ENCODE measurements around the gene PDE4DIP. TPM values are rescaled to one million over a fixed set of nuclear protein-coding genes. Genes with fewer than 3 reads are reported as not detected.
"Not testable (repeated sequence)": the region's sequence is repeated elsewhere in the genome, so short reads cannot be mapped to it uniquely, and the experiment has no call there.

PDE4DIP gene
- total RNA-seq, 2 donors from 2014 or later: 33.0 to 56.2 TPM

DNA sequence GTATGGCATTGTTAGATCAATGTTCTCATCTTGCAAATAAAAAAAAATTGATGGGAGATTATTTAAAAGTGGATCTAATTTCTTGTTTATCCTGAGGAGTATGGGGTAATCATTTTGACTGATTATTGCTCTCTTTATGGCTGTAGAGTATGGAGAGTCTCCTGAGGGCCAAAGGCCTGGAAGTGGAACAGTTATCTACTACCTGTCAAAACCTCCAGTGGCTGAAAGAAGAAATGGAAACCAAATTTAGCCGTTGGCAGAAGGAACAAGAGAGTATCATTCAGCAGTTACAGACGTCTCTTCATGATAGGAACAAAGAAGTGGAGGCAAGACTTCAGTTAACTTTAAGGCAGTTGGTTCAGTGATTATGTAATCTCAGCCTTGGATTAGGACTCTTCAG lies 123.4 kb downstream of the PDE4DIP start:
- H3K9me3 Mint-ChIP-seq: not testable (repeated sequence)

DNA sequence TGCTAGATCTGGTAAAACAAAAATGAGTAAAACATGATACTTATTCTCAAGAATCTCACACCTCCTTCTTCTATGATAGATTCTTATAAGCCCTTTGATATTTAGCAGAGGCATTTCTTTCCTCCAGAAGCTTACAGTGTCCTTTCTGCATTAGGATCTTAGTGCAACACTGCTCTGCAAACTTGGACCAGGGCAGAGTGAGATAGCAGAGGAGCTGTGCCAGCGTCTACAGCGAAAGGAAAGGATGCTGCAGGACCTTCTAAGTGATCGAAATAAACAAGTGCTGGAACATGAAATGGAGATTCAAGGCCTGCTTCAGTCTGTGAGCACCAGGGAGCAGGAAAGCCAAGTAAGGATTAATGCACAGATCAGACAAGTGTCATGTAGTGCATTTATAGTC lies 124.5 kb downstream of the PDE4DIP start:
- H3K27ac Mint-ChIP-seq; DNase-seq; H3K27me3 Mint-ChIP-seq (ENCODE audit: insufficient read depth); H3K4me1 Mint-ChIP-seq; H3K4me3 Mint-ChIP-seq; H3K4me3 ChIP-seq (ENCODE audit: low read length); H3K9me3 ChIP-seq (ENCODE audit: control insufficient read depth, low read length); H3K36me3 Mint-ChIP-seq (ENCODE audit: low read depth); H3K27ac ChIP-seq (ENCODE audit: low read depth, low read length); H3K27me3 ChIP-seq (ENCODE audit: control insufficient read depth, insufficient read depth, low read length, poor library complexity, severe bottlenecking); H3K4me1 ChIP-seq (ENCODE audit: control insufficient read depth, insufficient read depth, low read length); H3K9ac ChIP-seq (ENCODE audit: extremely low read depth, low read length, poor library complexity, severe bottlenecking); H3K36me3 ChIP-seq (ENCODE audit: control insufficient read depth, insufficient read depth, low read length); H3K9me3 Mint-ChIP-seq: not testable (repeated sequence)
- WGBS, 2 experiments (ENCODE audit: insufficient coverage in 1 of 2, insufficient read length in 1 of 2): 86% methylated on average over 2 of the region's 3 CpGs; no CpG with 5 or more reads in 1 of the 2 experiments

More for the DNA sequence above, 123.4 kb downstream of the PDE4DIP start:
- H3K4me3 ChIP-seq (ENCODE audit: low read length); H3K4me1 Mint-ChIP-seq; DNase-seq; H3K27me3 Mint-ChIP-seq (ENCODE audit: insufficient read depth); H3K27ac Mint-ChIP-seq; H3K9ac ChIP-seq (ENCODE audit: extremely low read depth, low read length, poor library complexity, severe bottlenecking); H3K4me1 ChIP-seq (ENCODE audit: control insufficient read depth, insufficient read depth, low read length); H3K36me3 ChIP-seq (ENCODE audit: control insufficient read depth, insufficient read depth, low read length); H3K36me3 Mint-ChIP-seq (ENCODE audit: low read depth); H3K9me3 ChIP-seq (ENCODE audit: control insufficient read depth, low read length); H3K4me3 Mint-ChIP-seq; H3K27me3 ChIP-seq (ENCODE audit: control insufficient read depth, insufficient read depth, low read length, poor library complexity, severe bottlenecking); H3K27ac ChIP-seq (ENCODE audit: low read depth, low read length): not testable (repeated sequence)
- WGBS, 2 experiments (ENCODE audit: insufficient coverage in 1 of 2, insufficient read length in 1 of 2): no CpG with 5 or more reads among the region's 2 CpGs

DNA sequence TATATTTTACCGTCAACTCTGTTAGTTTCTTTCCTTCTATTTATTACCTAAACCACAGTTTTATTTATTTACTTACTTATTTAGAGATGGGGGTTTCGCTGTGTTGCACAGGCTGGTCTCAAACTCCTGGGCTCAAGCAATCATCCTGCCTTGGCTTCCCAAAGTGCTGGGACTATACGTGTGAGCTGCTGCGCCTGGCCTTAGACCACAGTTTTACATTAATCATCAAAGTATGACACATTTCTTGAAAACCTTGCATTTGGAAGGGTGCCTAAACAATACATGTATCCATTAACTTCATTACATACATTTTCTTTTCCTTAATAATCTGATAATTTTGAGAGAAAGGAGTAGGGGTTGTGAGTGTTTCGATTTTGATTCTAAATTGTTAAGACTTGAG lies 124.9 kb downstream of the PDE4DIP start:
- H3K9ac ChIP-seq (ENCODE audit: extremely low read depth, low read length, poor library complexity, severe bottlenecking); H3K27ac ChIP-seq (ENCODE audit: low read depth, low read length); H3K4me1 Mint-ChIP-seq; H3K36me3 Mint-ChIP-seq (ENCODE audit: low read depth); H3K27me3 ChIP-seq (ENCODE audit: control insufficient read depth, insufficient read depth, low read length, poor library complexity, severe bottlenecking); H3K4me3 Mint-ChIP-seq; DNase-seq; H3K4me3 ChIP-seq (ENCODE audit: low read length); H3K9me3 Mint-ChIP-seq; H3K4me1 ChIP-seq (ENCODE audit: control insufficient read depth, insufficient read depth, low read length); H3K36me3 ChIP-seq (ENCODE audit: control insufficient read depth, insufficient read depth, low read length); H3K9me3 ChIP-seq (ENCODE audit: control insufficient read depth, low read length); H3K27ac Mint-ChIP-seq; H3K27me3 Mint-ChIP-seq (ENCODE audit: insufficient read depth): not testable (repeated sequence)
- WGBS, 2 experiments (ENCODE audit: insufficient coverage in 1 of 2, insufficient read length in 1 of 2): 71% methylated on average over 1 of the region's 5 CpGs; no CpG with 5 or more reads in 1 of the 2 experiments

DNA sequence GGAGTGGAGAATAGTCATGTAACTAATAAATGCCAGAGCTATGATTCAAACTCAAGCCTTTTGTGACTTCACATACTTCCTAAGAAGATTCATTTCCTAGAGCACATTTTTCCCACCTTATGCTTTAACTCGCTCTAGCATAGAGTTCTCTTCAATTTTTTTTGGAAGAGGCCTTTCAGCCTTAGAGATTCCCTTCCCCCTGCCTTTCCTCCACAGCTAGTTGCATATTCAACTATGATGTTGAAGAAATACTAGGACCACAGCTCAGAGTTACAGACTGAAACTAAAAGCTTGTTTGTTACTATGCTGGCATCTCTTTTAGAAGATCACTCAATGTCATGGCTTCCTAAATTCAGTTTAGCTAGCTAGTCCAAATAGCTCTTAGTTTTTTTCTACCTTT lies 131.2 kb downstream of the PDE4DIP start:
- peaks cover 24% of the 10 kb centered on the region for H3K36me3 Mint-ChIP-seq (ENCODE audit: low read depth)
- H3K27ac Mint-ChIP-seq; H3K27ac ChIP-seq (ENCODE audit: low read depth, low read length); H3K9ac ChIP-seq (ENCODE audit: extremely low read depth, low read length, poor library complexity, severe bottlenecking); H3K4me3 Mint-ChIP-seq; H3K4me1 ChIP-seq (ENCODE audit: control insufficient read depth, insufficient read depth, low read length); DNase-seq; H3K4me3 ChIP-seq (ENCODE audit: low read length); H3K27me3 ChIP-seq (ENCODE audit: control insufficient read depth, insufficient read depth, low read length, poor library complexity, severe bottlenecking); H3K9me3 ChIP-seq (ENCODE audit: control insufficient read depth, low read length); H3K4me1 Mint-ChIP-seq; H3K27me3 Mint-ChIP-seq (ENCODE audit: insufficient read depth); H3K9me3 Mint-ChIP-seq: not testable (repeated sequence)
- WGBS, 2 experiments (ENCODE audit: insufficient coverage in 1 of 2, insufficient read length in 1 of 2): 85 to 100% methylated on average over 1 of the region's 1 CpG
- peaks cover 14% of the 10 kb centered on the region for H3K36me3 ChIP-seq (ENCODE audit: control insufficient read depth, insufficient read depth, low read length)

DNA sequence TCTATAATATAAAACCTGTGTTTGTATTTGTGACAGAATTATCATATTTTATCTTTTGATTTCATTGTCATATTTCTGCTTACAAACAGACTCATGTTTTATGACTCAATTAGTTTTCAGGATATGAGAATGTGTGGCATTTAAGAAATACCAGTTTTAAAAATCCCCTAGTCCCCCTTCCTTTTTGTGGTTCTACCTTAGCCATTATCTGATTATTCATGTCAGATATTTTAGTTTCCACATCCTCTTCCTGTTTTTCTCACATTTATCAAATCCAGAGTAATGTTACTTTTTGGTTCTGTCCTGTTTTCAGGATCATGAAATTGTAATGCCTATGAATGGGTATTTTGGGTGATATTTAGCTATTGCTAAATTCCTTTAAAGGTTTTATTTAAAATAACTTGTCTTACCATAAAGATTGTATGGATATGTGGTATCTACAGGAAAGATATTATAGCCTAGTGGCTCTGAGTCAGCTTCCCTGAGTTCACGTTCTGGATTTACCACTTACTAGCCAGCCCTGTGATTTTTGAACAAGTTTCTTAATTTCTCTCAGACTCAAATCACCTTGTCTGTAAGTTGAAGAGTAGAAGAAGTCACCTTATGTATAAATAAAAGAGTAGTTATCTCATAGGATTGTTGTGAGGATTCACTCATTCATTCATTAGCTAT lies 131.8 kb downstream of the PDE4DIP start:
- not testable (repeated sequence) for H3K9ac ChIP-seq (ENCODE audit: extremely low read depth, low read length, poor library complexity, severe bottlenecking); H3K4me3 ChIP-seq (ENCODE audit: low read length); H3K4me1 ChIP-seq (ENCODE audit: control insufficient read depth, insufficient read depth, low read length); H3K27me3 ChIP-seq (ENCODE audit: control insufficient read depth, insufficient read depth, low read length, poor library complexity, severe bottlenecking); H3K9me3 ChIP-seq (ENCODE audit: control insufficient read depth, low read length); H3K27ac Mint-ChIP-seq; H3K4me3 Mint-ChIP-seq; H3K4me1 Mint-ChIP-seq; DNase-seq; H3K27ac ChIP-seq (ENCODE audit: low read depth, low read length); H3K9me3 Mint-ChIP-seq; H3K27me3 Mint-ChIP-seq (ENCODE audit: insufficient read depth)
- peaks cover 18% of the 10 kb centered on the region for H3K36me3 ChIP-seq (ENCODE audit: control insufficient read depth, insufficient read depth, low read length)
- peaks cover 27% of the 10 kb centered on the region for H3K36me3 Mint-ChIP-seq (ENCODE audit: low read depth)
- 100% methylated on average over 1 of the region's 1 CpG; no CpG with 5 or more reads in 1 of the 2 experiments for WGBS, 2 experiments (ENCODE audit: insufficient coverage in 1 of 2, insufficient read length in 1 of 2)

DNA sequence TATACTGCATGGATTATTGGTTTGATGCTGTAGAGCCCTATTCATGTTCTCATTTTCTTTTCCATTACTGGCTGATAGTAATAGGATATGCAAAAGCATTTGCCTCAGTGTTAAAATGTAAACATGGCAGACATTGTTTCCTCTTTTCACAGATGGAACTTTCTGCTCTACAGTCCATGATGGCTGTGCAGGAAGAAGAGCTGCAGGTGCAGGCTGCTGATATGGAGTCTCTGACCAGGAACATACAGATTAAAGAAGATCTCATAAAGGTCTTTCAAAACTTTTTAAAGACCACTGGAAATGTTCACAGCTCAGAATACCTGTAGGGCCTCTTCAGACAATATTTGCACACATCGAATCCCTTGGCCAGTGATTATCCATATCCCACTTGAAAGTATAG lies 133.6 kb downstream of the PDE4DIP start:
- WGBS, 2 experiments (ENCODE audit: insufficient coverage in 1 of 2, insufficient read length in 1 of 2): 89 to 95% methylated on average over 1 of the region's 1 CpG
- not testable (repeated sequence) for H3K27me3 Mint-ChIP-seq (ENCODE audit: insufficient read depth); H3K9ac ChIP-seq (ENCODE audit: extremely low read depth, low read length, poor library complexity, severe bottlenecking); H3K4me3 Mint-ChIP-seq; H3K9me3 ChIP-seq (ENCODE audit: control insufficient read depth, low read length); H3K4me1 Mint-ChIP-seq; DNase-seq; H3K27ac Mint-ChIP-seq; H3K27ac ChIP-seq (ENCODE audit: low read depth, low read length); H3K4me1 ChIP-seq (ENCODE audit: control insufficient read depth, insufficient read depth, low read length); H3K9me3 Mint-ChIP-seq; H3K27me3 ChIP-seq (ENCODE audit: control insufficient read depth, insufficient read depth, low read length, poor library complexity, severe bottlenecking); H3K4me3 ChIP-seq (ENCODE audit: low read length)
- peaks cover 32% of the 10 kb centered on the region for H3K36me3 ChIP-seq (ENCODE audit: control insufficient read depth, insufficient read depth, low read length)
- peaks cover 41% of the 10 kb centered on the region for H3K36me3 Mint-ChIP-seq (ENCODE audit: low read depth)

DNA sequence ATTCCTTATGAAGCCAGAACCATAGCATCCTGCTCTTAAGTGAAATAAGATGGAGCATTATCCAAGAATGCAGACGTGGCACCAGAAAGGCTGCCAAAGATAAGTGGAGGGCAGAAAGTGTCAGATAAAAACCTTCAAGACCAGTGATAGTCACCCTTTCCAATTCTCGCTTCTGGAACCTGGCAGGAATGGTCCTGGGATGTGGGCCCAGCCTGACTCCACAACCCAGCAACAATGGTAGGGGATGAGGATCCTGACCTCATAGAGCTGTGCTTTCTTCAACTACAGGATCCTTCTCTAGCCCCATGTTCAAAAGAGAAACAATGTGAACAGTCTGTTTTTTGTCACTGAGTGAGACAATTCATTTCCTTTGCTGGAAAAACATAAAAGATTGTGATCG lies 145.2 kb downstream of the PDE4DIP start:
- H3K27ac ChIP-seq (ENCODE audit: low read depth, low read length); H3K4me3 Mint-ChIP-seq; H3K9ac ChIP-seq (ENCODE audit: extremely low read depth, low read length, poor library complexity, severe bottlenecking); H3K4me1 Mint-ChIP-seq; H3K36me3 ChIP-seq (ENCODE audit: control insufficient read depth, insufficient read depth, low read length); H3K4me1 ChIP-seq (ENCODE audit: control insufficient read depth, insufficient read depth, low read length); H3K27ac Mint-ChIP-seq; H3K9me3 ChIP-seq (ENCODE audit: control insufficient read depth, low read length); H3K27me3 Mint-ChIP-seq (ENCODE audit: insufficient read depth); H3K36me3 Mint-ChIP-seq (ENCODE audit: low read depth); H3K27me3 ChIP-seq (ENCODE audit: control insufficient read depth, insufficient read depth, low read length, poor library complexity, severe bottlenecking); DNase-seq; H3K4me3 ChIP-seq (ENCODE audit: low read length); H3K9me3 Mint-ChIP-seq: not testable (repeated sequence)
- WGBS, 2 experiments (ENCODE audit: insufficient coverage in 1 of 2, insufficient read length in 1 of 2): 85 to 93% methylated on average over 1 to 2 of the region's 3 CpGs
